ENCODE data around the gene EXOC8.

- TF ChIP-seq CTCF (conservative IDR thresholded peaks at IDR 0.05; ENCODE audit: low read length) (no peak), EZH2phosphoT487 (IDR thresholded peaks at IDR 0.05; ENCODE audit: borderline replicate concordance, low read depth, low read length) (no peak)
Measured at GRCh38 chr1:231359113-231359512, 21.5 kb upstream of the EXOC8 start.
